SU-DHL-6 (cell line): Measurements from ENCODE around the gene TMEM26.

ENCODE experiments used
- CTCF ChIP-seq: fragments of 200-600 bp; sonication (generic); IDR thresholded peaks from one replicate; pipeline ENCODE4 v1.5.1; 2017; ENCODE audit warnings: antibody characterized with exemption, mild to moderate bottlenecking, low read length, moderate library complexity; ENCODE audit not compliant: insufficient read depth, poor library complexity, severe bottlenecking
- EZH2phosphoT487 ChIP-seq: fragments of 200-600 bp; sonication (generic), shearing (Covaris generic); conservative IDR thresholded peaks from 2 replicates; pipeline ENCODE4 v1.6.1; 2018; ENCODE audit warnings: mild to moderate bottlenecking, antibody characterized with exemption, low read length, moderate library complexity, mixed read lengths

DNA sequence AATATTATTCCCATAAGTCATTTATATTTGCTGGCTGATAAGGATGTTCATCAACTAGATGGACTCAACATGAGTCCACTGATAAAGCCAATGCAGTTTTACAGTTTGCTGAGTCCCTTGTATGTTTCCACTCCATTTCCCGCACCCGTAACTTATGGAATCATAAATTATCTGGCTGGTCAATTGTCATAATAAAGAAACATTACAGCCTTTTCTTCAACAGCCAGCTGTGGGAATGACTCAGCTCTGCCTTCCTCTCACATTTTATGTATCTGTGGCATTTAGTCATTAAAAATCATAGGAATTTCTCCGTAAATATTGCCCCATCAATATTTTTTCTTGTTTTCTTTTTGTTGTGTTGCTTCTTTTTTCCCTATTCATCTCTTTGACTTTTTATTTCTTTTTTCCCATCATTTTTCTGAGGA is 22.3 kb upstream of the TMEM26 start:
- no peak for TF ChIP-seq CTCF
- no peak for TF ChIP-seq EZH2phosphoT487
